SK-N-SH (cell line): ENCODE data around the gene EFTUD2. TPM values are rescaled to one million over a fixed set of nuclear protein-coding genes. Genes with fewer than 3 reads are reported as not detected.

Experiments used
- CTCF ChIA-PET: fragments of 300-600, 350-600 bp; formaldehyde crosslinking; extraction: SDS; loops from one replicate; lab custom pipeline; 2021; lab: Yijun Ruan, JAX
- POLR2A ChIA-PET: fragments of 350-600 bp; sonication (Branson Sonifier 250); formaldehyde crosslinking; extraction: SDS; loops from one replicate; lab custom pipeline; 2020; ENCODE audit warnings: antibody characterized with exemption, inconsistent platforms; lab: Yijun Ruan, JAX
- DNase-seq: peaks from one replicate; pipeline ENCODE4 v3.0.0; 2012
- H2AFZ ChIP-seq: fragments of 200-600 bp; sonication (generic); 2 replicates; pipeline ENCODE4 v1.8.1; 2016; ENCODE audit warnings: antibody characterized with exemption, mild to moderate bottlenecking, low read depth
- H3F3A ChIP-seq: fragments of 200-600 bp; sonication (generic); replicated peaks from 2 replicates; pipeline ENCODE3; 2016; ENCODE audit warnings: antibody characterized with exemption, mild to moderate bottlenecking; ENCODE audit not compliant: insufficient read depth
- H3K27ac ChIP-seq, 2 experiments: fragments of 200-500 bp in 1 of 2; fragments of 200-600 bp in 1 of 2; sonication (Bioruptor generic) in 1 of 2; sonication (generic), shearing (Covaris generic) in 1 of 2; 2 replicates each; pipeline versions ENCODE4 v1.5.1 to v1.6.1; 2014 to 2016; ENCODE audit warnings: low read depth in 2 of 2, inconsistent platforms in 1 of 2, low read length in 1 of 2, mild to moderate bottlenecking in 1 of 2, mixed read lengths in 1 of 2
- H3K27me3 ChIP-seq: fragments of 200-600 bp; sonication (generic), shearing (Covaris generic); 2 replicates; pipeline ENCODE4 v1.6.1; 2016; ENCODE audit warnings: mixed run types; ENCODE audit not compliant: insufficient read depth
- H3K36me3 ChIP-seq, 2 experiments: fragments of 200-500 bp in 1 of 2; fragments of 200-600 bp in 1 of 2; sonication (Bioruptor generic) in 1 of 2; sonication (generic) in 1 of 2; replicated peaks in 1 of 2; 2 replicates each; pipeline versions ENCODE3 to v1.5.1; 2014 to 2016; ENCODE audit warnings: low read length in 1 of 2, mild to moderate bottlenecking in 1 of 2; ENCODE audit not compliant: insufficient read depth in 2 of 2, control insufficient read depth in 1 of 2
- H3K4me1 ChIP-seq, 2 experiments: fragments of 200-500 bp in 1 of 2; fragments of 200-600 bp in 1 of 2; sonication (Bioruptor generic) in 1 of 2; sonication (generic), shearing (Covaris generic) in 1 of 2; 2 replicates each; pipeline versions ENCODE4 v1.5.1 to v1.6.1; 2014 to 2016; ENCODE audit warnings: low read depth in 1 of 2, low read length in 1 of 2, mixed run types in 1 of 2; ENCODE audit not compliant: insufficient read depth in 2 of 2, control insufficient read depth in 1 of 2
- H3K4me2 ChIP-seq: fragments of 200-600 bp; sonication (generic), shearing (Covaris generic); 2 replicates; pipeline ENCODE4 v1.6.1; 2017; ENCODE audit warnings: mixed run types
- H3K4me3 ChIP-seq, 2 experiments: fragments of 200-500 bp in 1 of 2; fragments of 200-600 bp in 1 of 2; sonication (Bioruptor generic) in 1 of 2; sonication (generic), shearing (Covaris generic) in 1 of 2; 2 replicates each; pipeline versions ENCODE4 v1.5.1 to v1.8.1; 2014 to 2016; ENCODE audit warnings: low read depth in 2 of 2, inconsistent platforms in 1 of 2, low read length in 1 of 2, mild to moderate bottlenecking in 1 of 2, mixed read lengths in 1 of 2, moderate library complexity in 1 of 2
- H3K79me2 ChIP-seq: fragments of 200-600 bp; sonication (generic); 2 replicates; pipeline ENCODE4 v1.8.1; 2017; ENCODE audit warnings: mild to moderate bottlenecking; ENCODE audit not compliant: insufficient read depth
- H3K9ac ChIP-seq: fragments of 200-600 bp; sonication (generic); 2 replicates; pipeline ENCODE4 v1.6.1; 2017; ENCODE audit warnings: mixed run types
- H3K9me2 ChIP-seq: fragments of 200-600 bp; sonication (generic); 2 replicates; pipeline ENCODE4 v1.6.1; 2017; ENCODE audit warnings: mixed run types
- H3K9me3 ChIP-seq: fragments of 200-600 bp; sonication (generic); 2 replicates; pipeline ENCODE4 v1.6.1; 2017; ENCODE audit warnings: mixed run types, mild to moderate bottlenecking, moderate library complexity
- H4K20me1 ChIP-seq: fragments of 200-600 bp; sonication (generic); 2 replicates; pipeline ENCODE4 v1.6.1; 2017; ENCODE audit warnings: mild to moderate bottlenecking, mixed run types; ENCODE audit not compliant: insufficient read depth
- CHD2 ChIP-seq: fragments of 150-350 bp; IDR thresholded peaks from 2 replicates; pipeline ENCODE4 v1.6.1; 2018; ENCODE audit warnings: low read length; ENCODE audit not compliant: partially characterized antibody
- EP300 ChIP-seq, 2 experiments: IDR thresholded peaks; 2 replicates each; pipeline versions ENCODE4 v1.4.0 to v1.6.1; 2012; ENCODE audit warnings: borderline replicate concordance in 1 of 2, low read depth in 1 of 2, low read length in 1 of 2
- EZH2phosphoT487 ChIP-seq: fragments of 200-600 bp; sonication (generic); IDR thresholded peaks from 2 replicates; pipeline ENCODE4 v1.6.1; 2017; ENCODE audit warnings: low read depth, mixed run types, mild to moderate bottlenecking, antibody characterized with exemption, moderate library complexity, borderline replicate concordance
- FOSL2 ChIP-seq: IDR thresholded peaks from 2 replicates; pipeline ENCODE4 v1.4.0; 2012; ENCODE audit warnings: low read depth, mild to moderate bottlenecking, moderate library complexity, borderline replicate concordance
- FOXJ3 ChIP-seq: sonication (generic); formaldehyde crosslinking; IDR thresholded peaks from 2 replicates; pipeline ENCODE4 v1.5.1; 2020; ENCODE audit warnings: mild to moderate bottlenecking, missing genetic modification reagents
- FOXM1 ChIP-seq: IDR thresholded peaks from 2 replicates; pipeline ENCODE4 v1.4.0; 2012; ENCODE audit warnings: low read depth, mild to moderate bottlenecking
- GABPA ChIP-seq: IDR thresholded peaks from 2 replicates; pipeline ENCODE4 v1.4.0; 2012; ENCODE audit warnings: low read depth, mild to moderate bottlenecking
- IRF3 ChIP-seq: fragments of 150-350 bp; IDR thresholded peaks from 2 replicates; pipeline ENCODE4 v1.6.1; 2016; ENCODE audit warnings: mild to moderate bottlenecking, low read depth, low read length
- MAX ChIP-seq: IDR thresholded peaks from 2 replicates; pipeline ENCODE4 v1.4.0; 2012; ENCODE audit warnings: low read depth
- MEF2A ChIP-seq: IDR thresholded peaks from 2 replicates; pipeline ENCODE4 v1.4.0; 2012; ENCODE audit warnings: low read depth, borderline replicate concordance
- MXI1 ChIP-seq: IDR thresholded peaks from 2 replicates; pipeline ENCODE4 v1.6.1; 2012; ENCODE audit warnings: mild to moderate bottlenecking, low read depth, low read length, improper control_type of control experiment
- NFIC ChIP-seq: IDR thresholded peaks from 2 replicates; pipeline ENCODE4 v1.4.0; 2012; ENCODE audit warnings: borderline replicate concordance
- PBX3 ChIP-seq: IDR thresholded peaks from 2 replicates; pipeline ENCODE4; 2012
- POLR2AphosphoS5 ChIP-seq: IDR thresholded peaks from 2 replicates; pipeline ENCODE4 v1.6.1; 2012; ENCODE audit warnings: low read depth, low read length
- RCOR1 ChIP-seq: fragments of 150-350 bp; IDR thresholded peaks from 2 replicates; pipeline ENCODE4 v1.6.1; 2017; ENCODE audit warnings: antibody characterized with exemption, low read length
- REST ChIP-seq: IDR thresholded peaks from 2 replicates; pipeline ENCODE4 v1.6.1; 2012; ENCODE audit warnings: mild to moderate bottlenecking, low read depth, low read length, moderate library complexity
- SIN3A ChIP-seq: IDR thresholded peaks from 2 replicates; pipeline ENCODE4 v1.6.1; 2012; ENCODE audit warnings: low read depth, mild to moderate bottlenecking, low read length, moderate library complexity, borderline replicate concordance
- TCF12 ChIP-seq: IDR thresholded peaks from 2 replicates; pipeline ENCODE4 v1.4.0; 2012
- TEAD4 ChIP-seq: IDR thresholded peaks from 2 replicates; pipeline ENCODE4 v1.4.0; 2012; ENCODE audit warnings: mild to moderate bottlenecking, borderline replicate concordance; ENCODE audit not compliant: insufficient read depth
- WGBS: methylation state at CpG from one replicate; pipeline ENCODE4 v1.1.6; 2017; ENCODE audit warnings: low lambda C conversion rate; 5-methylcytosine and 5-hydroxymethylcytosine counted together
- polyA plus RNA-seq, 3 experiments: library from polyadenylated mRNA; depleted of rRNA; stranded (reverse); fragments of >200 nt; gene quantifications; 2 replicates each; pipeline ENCODE4 v1.2.3, GENCODE V29; 2012

EFTUD2 gene
- polyA plus RNA-seq, 1 of the 3 experiments (the other 2 are of a cell fraction): 82.9 TPM

- TF ChIP-seq MXI1 (no peak), PBX3 (no peak), MEF2A (no peak), FOXM1 (no peak), EP300 (IDR thresholded peaks at IDR 0.05; ENCODE audit: borderline replicate concordance in 1 of 2, low read depth in 1 of 2, low read length in 1 of 2) (no peak), NFIC (no peak), FOXJ3 (CRISPR knock-in tag) (no peak), TEAD4 (no peak)
- no peaks in the 10 kb centered on the region for H3K9me3 ChIP-seq
- H3K79me2 ChIP-seq: no peaks in the 10 kb centered on the region; the same call in 1 of the 2 replicates
- no peaks in the 10 kb centered on the region for H3K9me2 ChIP-seq
- ChIA-PET POLR2A (interaction anchor here (0.9 to 1.0 kb wide), 2 partner anchors 7 to 8 kb away, joined by 3 read pairs; no protein-coding TSS in a partner anchor), CTCF (interaction anchor here (4.0 to 17.2 kb wide), 2 partner anchors 8 to 93 kb away, joined by 22 to 433 read pairs; no protein-coding TSS in a partner anchor)
- H3K27me3 ChIP-seq: no peaks in the 10 kb centered on the region
- no peak overlapping the region for H3K9ac ChIP-seq
- 94% methylated on average over 10 of the region's 15 CpGs for WGBS
- no peak for DNase-seq
- H3K4me3 ChIP-seq: no peak overlapping the region
- H3K36me3 ChIP-seq: peaks cover 7 to 45% of the 10 kb centered on the region in 2 experiments
- no peaks in the 10 kb centered on the region for H4K20me1 ChIP-seq
- H3K4me2 ChIP-seq: no peak overlapping the region
- H3F3A ChIP-seq: peaks cover 10% of the 10 kb centered on the region
- no peak overlapping the region for H2AFZ ChIP-seq
- peaks cover 0 to 33% of the 10 kb centered on the region in 2 experiments; a peak in 1 of 4 replicates for H3K4me1 ChIP-seq
- no peak overlapping the region for H3K27ac ChIP-seq
Observed at GRCh38 chr17:44928136-44928535, 28.9 kb upstream of the EFTUD2 start.

GRCh38 chr17:44927696-44928095, 28.5 kb upstream of the EFTUD2 start:
- POLR2A ChIA-PET: interaction anchor here (0.9 kb wide), 1 partner anchor 9 kb away, joined by 3 read pairs; no protein-coding TSS in a partner anchor
- no peak overlapping the region for H3K4me2 ChIP-seq
- no peak for DNase-seq
- H3K36me3 ChIP-seq: peaks cover 7 to 41% of the 10 kb centered on the region in 2 experiments
- H4K20me1 ChIP-seq: no peaks in the 10 kb centered on the region
- H3K4me3 ChIP-seq: no peak overlapping the region
- H3K9me3 ChIP-seq: no peaks in the 10 kb centered on the region
- no CpG with 5 or more reads among the region's 3 CpGs for WGBS
- H3K4me1 ChIP-seq: peaks cover 0 to 37% of the 10 kb centered on the region in 2 experiments; a peak in 1 of 4 replicates
- no peak for TF ChIP-seq FOSL2
- no peak for TF ChIP-seq FOXJ3 (CRISPR knock-in tag)
- TF ChIP-seq POLR2AphosphoS5: no peak
- TF ChIP-seq RCOR1: no peak
- TF ChIP-seq SIN3A: no peak
- no peak for TF ChIP-seq EZH2phosphoT487
- no peak for TF ChIP-seq GABPA
- TF ChIP-seq CHD2: no peak
- no peak for TF ChIP-seq IRF3
- TF ChIP-seq MAX: no peak
- TF ChIP-seq TCF12: no peak
- no peak for TF ChIP-seq FOXM1
- no peak for TF ChIP-seq PBX3
- TF ChIP-seq MEF2A: no peak
- no peak for TF ChIP-seq REST
- TF ChIP-seq, all 33 proteins: peak for 0
- no peaks in the 10 kb centered on the region; the same call in 1 of the 2 replicates for H3K79me2 ChIP-seq
- H3K27ac ChIP-seq: no peak overlapping the region
- H3K9me2 ChIP-seq: no peaks in the 10 kb centered on the region
- no peak overlapping the region for H2AFZ ChIP-seq
- H3F3A ChIP-seq: peaks cover 10% of the 10 kb centered on the region
- no peak overlapping the region for H3K9ac ChIP-seq
- no peaks in the 10 kb centered on the region for H3K27me3 ChIP-seq
- CTCF ChIA-PET: interaction anchor here (2.4 to 17.2 kb wide), 2 partner anchors 93 to 171 kb away, joined by 8 to 433 read pairs; no protein-coding TSS in a partner anchor
